ENCODE results near the gene EFNA2.
A peak's percentile ranks its signal among the peaks of the same experiment; 100 is the strongest.
"Not testable (repeated sequence)": the region's sequence is repeated elsewhere in the genome, so short reads cannot be mapped to it uniquely, and the experiment has no call there.

Gene EFNA2

GRCh38 chr19:1318678-1319471 lies 33.2 kb downstream of the EFNA2 start:
- DNase-seq (ENCODE audit: low spot score), result no peak

GRCh38 chr19:1320282-1320650 lies 34.6 kb downstream of the EFNA2 start:
- DNase-seq (ENCODE audit: low spot score), result not testable (repeated sequence)

DNA sequence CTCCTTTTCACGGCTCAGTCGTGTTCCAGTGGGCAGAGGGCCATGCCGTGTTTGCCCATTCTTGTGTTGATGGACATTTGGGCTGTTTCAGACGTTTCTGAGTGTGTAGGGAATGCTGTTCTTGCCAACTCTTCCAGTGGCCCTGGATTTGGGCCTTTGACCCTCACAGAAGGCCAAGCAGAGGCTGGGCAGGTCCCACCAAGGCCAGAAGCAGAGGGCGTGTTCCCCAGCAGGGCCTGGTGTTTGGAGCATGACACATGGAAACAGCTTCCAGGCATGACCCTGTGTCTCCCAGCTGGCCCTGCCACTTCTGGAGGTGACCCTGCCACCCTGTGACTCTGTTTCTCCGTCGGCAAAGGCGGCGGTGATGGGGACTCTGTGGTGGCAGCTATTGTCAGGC lies 35.9 kb downstream of the EFNA2 start:
- DNase-seq (ENCODE audit: low spot score), result peak; percentile 35

DNA sequence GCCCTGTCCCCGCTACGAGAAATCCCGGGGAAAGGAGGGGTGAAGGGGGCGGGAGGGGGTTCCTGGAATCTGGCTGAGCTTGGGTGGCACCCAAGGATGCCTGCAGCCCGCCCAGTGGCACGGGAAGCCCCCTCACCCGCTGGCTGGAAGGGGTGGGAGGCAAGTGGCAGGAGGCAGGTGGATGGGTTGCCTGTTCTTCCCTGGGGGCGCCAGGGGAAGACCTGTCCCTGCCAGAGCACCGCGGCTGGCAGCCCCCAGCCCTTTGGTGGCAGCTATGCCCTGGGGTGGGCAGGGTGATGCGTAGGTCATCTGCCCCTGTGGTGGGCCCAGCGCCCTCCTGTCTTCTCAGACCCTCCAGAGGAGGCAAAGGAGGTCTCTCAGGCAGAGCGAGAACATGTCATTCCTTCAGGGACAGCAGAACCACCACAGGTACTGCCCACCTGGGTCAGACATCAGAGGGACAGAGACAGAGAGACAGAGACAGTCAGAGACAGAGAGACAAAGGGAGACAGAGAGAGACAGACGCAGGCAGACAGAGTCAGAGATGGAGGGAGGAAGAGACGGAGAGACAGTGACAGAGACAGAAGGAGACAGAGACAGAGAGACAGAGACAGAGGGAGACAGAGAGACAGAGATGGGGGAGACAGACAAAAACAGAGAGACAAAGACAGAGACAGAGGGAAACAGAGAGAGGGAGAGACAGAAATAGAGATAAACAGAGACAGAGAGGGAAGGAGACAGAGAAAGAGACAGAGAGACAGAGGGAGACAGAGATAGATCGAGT lies 36.7 kb downstream of the EFNA2 start:
- DNase-seq (ENCODE audit: low spot score), result no peak

DNA sequence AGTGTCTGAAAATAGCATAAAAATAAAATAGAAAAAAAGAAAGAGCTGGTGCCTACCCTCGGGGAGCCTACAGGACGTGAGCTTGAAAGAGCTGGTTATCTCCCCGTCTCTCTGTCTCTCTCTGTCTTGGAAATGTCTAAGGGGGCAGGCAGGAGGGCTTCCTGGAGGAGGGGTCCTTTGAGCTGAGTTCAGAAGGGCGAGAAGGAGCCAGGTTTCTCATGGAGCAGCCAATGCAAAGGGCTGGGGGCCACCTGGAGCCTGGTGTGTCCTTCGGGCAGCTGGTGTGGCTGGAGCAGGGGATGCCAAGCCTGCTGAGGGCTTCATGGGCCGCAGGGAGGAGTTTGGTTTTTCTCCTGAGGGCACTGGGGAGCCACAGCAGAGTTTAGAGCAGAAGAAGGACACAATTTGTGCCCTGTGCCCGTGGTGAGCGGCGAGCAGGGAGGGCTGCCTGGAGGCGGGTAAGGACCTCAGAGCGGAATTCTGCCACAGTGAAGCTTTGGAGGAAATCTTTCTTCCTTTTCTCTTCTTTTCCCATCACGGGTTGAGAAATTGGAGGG lies 38.7 kb downstream of the EFNA2 start:
- no peak for DNase-seq (ENCODE audit: low spot score)

DNA sequence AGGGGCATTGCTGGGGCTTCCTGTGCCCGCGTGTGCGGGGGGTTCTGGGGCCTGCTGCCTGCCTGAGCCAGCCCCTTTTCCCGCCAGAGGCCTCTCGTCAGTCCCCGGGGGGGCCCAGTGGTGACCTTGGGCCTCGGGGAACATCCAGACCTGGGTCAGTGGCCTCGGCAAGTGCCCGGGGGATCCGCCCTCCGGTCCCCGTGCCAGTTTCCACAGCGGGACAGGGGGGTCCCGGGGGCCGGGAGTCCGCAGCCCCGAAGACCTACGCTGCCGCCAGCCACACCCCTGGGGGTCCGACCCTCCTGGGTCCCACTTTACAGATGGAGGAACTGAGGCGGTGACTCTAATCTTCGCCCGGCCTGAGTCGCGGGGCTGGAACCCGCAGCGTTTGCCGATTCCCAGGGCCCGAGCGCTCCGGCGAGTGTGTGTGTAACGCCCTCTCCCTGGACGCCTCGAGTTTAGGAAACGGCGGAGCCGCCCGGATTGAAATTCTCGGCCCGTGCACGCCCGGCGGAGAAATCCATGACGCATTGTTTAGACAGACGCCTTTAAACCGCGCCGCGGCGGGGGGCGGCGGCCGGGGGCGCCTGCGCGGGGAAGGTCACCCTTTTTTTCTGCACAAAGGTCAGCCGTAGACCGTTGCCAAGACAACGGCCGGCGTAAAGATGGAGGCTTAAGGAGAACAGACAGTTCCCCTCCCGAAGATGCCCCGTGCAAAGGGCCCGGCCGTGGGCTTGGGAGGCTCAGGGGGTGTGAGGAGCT lies 39.3 kb downstream of the EFNA2 start:
- DNase-seq (ENCODE audit: low spot score), result peak; percentile 89

DNA sequence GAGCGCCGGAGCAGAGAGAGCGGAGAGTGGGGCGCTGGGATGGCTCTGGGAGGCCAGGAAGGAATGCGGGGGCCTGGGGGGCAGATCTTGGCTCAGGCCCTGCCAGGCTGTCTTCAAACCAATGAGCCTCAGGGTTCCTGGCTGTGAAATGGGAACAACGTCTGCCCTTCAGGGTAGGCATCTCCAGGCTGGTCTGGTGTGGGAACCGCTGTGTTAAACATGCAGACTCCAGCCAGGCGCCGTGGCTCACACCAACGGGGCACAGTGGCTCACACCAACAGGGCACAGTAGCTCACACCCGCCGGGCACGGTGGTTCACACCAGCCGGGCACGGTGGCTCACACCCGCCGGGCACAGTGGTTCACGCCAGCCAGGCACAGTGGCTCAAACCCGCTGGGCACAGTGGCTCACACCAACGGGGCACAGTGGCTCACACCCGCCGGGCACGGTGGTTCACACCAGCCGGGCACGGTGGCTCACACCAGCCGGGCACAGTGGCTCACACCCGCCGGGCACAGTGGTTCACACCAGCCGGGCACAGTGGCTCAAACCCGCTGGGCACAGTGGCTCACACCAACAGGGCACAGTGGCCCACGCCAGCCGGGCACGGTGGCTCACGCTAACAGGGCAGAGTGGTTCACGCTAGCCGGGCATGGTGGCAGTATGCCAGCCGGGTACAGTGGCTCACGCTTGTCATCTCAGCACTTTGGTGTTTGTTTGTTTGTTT lies 40.1 kb downstream of the EFNA2 start:
- DNase-seq (ENCODE audit: low spot score), result no peak

GRCh38 chr19:1327125-1327524 lies 41.5 kb downstream of the EFNA2 start:
- no peak for DNase-seq (ENCODE audit: low spot score)

GRCh38 chr19:1332208-1332607 lies 46.5 kb downstream of the EFNA2 start:
- DNase-seq (ENCODE audit: low spot score), result not testable (repeated sequence)

- DNase-seq (ENCODE audit: low spot score), result no peak
These were observed 50.5 kb downstream of the EFNA2 start for GRCh38 chr19:1336079-1336684.

DNA sequence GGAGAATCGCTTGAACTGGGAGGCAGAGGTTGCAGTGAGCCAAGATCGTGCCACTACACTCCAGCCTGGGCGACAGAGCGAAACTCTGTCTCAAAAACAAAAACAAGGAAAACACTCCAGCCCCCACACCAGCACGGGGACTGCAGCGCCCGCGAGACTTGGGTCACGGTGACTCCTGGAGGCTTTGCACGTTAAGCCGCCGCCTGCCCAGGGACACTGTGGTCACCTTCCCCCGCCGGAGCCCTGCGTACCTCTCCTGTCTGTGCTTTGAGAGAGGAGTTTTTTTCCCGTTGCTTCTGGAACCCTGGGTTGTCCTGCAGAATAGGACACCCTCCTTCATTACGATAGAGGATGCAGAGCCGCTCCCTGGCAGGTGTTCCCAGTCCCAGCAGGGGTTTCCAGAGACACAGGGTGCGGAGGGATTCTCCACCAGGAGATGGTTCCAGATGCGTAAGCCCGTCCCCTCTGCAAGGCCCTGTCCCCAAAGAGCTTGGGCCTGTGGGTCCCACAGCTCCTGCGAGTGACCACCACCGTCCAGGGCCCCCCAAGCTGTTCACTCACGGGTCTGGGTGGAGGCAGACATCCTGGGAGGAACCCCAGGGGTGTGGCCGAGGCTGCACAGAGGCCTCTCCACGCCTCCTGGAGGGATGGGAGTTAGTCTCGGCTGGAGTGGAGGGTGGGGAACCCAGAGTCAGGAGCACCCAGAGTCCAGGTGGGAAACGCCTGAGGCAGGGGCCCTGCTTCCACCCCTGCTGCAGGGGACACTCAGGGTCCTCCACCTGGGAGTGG lies 55.2 kb downstream of the EFNA2 start:
- DNase-seq (ENCODE audit: low spot score), result no peak

GRCh38 chr19:1343041-1343440 lies 57.4 kb downstream of the EFNA2 start:
- no peak for DNase-seq (ENCODE audit: low spot score)

- no peak for DNase-seq (ENCODE audit: low spot score)
These were observed 63.5 kb downstream of the EFNA2 start for GRCh38 chr19:1349211-1349610.

- DNase-seq (ENCODE audit: low spot score), result no peak
These were observed 65.2 kb downstream of the EFNA2 start for GRCh38 chr19:1350867-1351266.
